ENCODE data around the gene ARHGAP6. TPM values are rescaled to one million over a fixed set of nuclear protein-coding genes. Genes with fewer than 3 reads are reported as not detected.

Gene ARHGAP6
- total and polyA plus RNA-seq, 2 experiments from 2014 or later = 0.26 to 0.59 TPM

- no peaks in the 10 kb centered on the region for H3K9me3 Mint-ChIP-seq
These were observed 199.9 kb downstream of the ARHGAP6 start for GRCh38 chrX:11465648-11466411.

More at GRCh38 chrX:11465648-11466411, 199.9 kb downstream of the ARHGAP6 start:
- Mint-ChIP-seq H3K4me1 (no peaks in the 10 kb centered on the region), H3K27me3 (ENCODE audit: insufficient read depth, low read depth, poor library complexity) (peaks cover 4% of the 10 kb centered on the region), H3K4me3 (no peak overlapping the region), H3K36me3 (ENCODE audit: low read depth) (no peaks in the 10 kb centered on the region), H3K27ac (no peak overlapping the region)
- DNase-seq (ENCODE audit: low spot score) (no peak), ATAC-seq (no peak)
- Histone ChIP-seq H3K4me3 (no peak overlapping the region), H3K9me2 (ENCODE audit: insufficient read depth) (no peaks in the 10 kb centered on the region), H3K27ac (ENCODE audit: low read depth) (no peak overlapping the region), H3K36me3 (ENCODE audit: insufficient read depth) (no peaks in the 10 kb centered on the region), H3K4me2 (no peak overlapping the region), H3F3A (replicated peaks; ENCODE audit: low read depth) (no peaks in the 10 kb centered on the region), H3K4me1 (ENCODE audit: insufficient read depth) (no peaks in the 10 kb centered on the region), H2AFZ (no peak overlapping the region), H4K20me1 (replicated peaks; ENCODE audit: insufficient read depth) (no peaks in the 10 kb centered on the region), H3K27me3 (ENCODE audit: insufficient read depth) (no peaks in the 10 kb centered on the region), H3K79me2 (replicated peaks; ENCODE audit: insufficient read depth) (no peaks in the 10 kb centered on the region)
- TF ChIP-seq ETS1 (IDR thresholded peaks at IDR 0.05) (no peak), EZH2 (IDR thresholded peaks at IDR 0.05; ENCODE audit: low read depth, unreplicated experiment) (no peak), CREB1 (CRISPR knock-in tag; IDR thresholded peaks at IDR 0.05; ENCODE audit: low read depth) (no peak), ZNF462 (CRISPR knock-in tag; IDR thresholded peaks at IDR 0.05) (no peak), ZNF114 (CRISPR knock-in tag; IDR thresholded peaks at IDR 0.05) (no peak), REST (IDR thresholded peaks at IDR 0.05; ENCODE audit: unreplicated experiment) (no peak), EZH2phosphoT487 (IDR thresholded peaks at IDR 0.05; ENCODE audit: unreplicated experiment) (no peak), NANOG (IDR thresholded peaks at IDR 0.05; ENCODE audit: borderline replicate concordance) (no peak), STAT1 (IDR thresholded peaks at IDR 0.05; ENCODE audit: unreplicated experiment) (no peak), JUNB (IDR thresholded peaks at IDR 0.05; ENCODE audit: unreplicated experiment) (no peak), POLR2AphosphoS5 (IDR thresholded peaks at IDR 0.05; ENCODE audit: low read depth) (no peak), ZNF331 (CRISPR knock-in tag; IDR thresholded peaks at IDR 0.05; ENCODE audit: low read depth) (no peak), CTCF (conservative IDR thresholded peaks at IDR 0.05; ENCODE audit: low read depth in 2 of 2) (no peak)
